RWPE2 (cell line): ENCODE results near the gene HM13.
A peak's percentile ranks its signal among the peaks of the same experiment; 100 is the strongest.

ENCODE experiments used
- ATAC-seq: fragments of 200-7000 bp; cut with Tn5 transposase; 3 replicates; pipeline ENCODE4 v1.9.1; 2021; ENCODE audit warnings: low read depth
- DNase-seq: peaks from one replicate; pipeline ENCODE4 v3.0.0-alpha.2; 2020; ENCODE audit warnings: low spot score
- H3K27ac ChIP-seq: fragments of 450-650 bp; 2 replicates; pipeline ENCODE4 v1.5.1; 2017; ENCODE audit warnings: mild to moderate bottlenecking; ENCODE audit not compliant: poor library complexity, severe bottlenecking
- H3K27me3 ChIP-seq: fragments of 250-450 bp; sonication (Bioruptor Pico); 2 replicates; pipeline ENCODE4 v1.5.1; 2021; ENCODE audit warnings: mild to moderate bottlenecking, moderate library complexity; ENCODE audit not compliant: insufficient read depth, poor library complexity, severe bottlenecking
- H3K36me3 ChIP-seq: fragments of 250-450 bp; sonication (Bioruptor Pico); 2 replicates; pipeline ENCODE4 v1.5.1; 2020; ENCODE audit warnings: low read depth, mild to moderate bottlenecking, moderate library complexity
- H3K4me1 ChIP-seq: fragments of 250-450 bp; sonication (Bioruptor Pico); 2 replicates; pipeline ENCODE4 v1.5.1; 2021; ENCODE audit warnings: mild to moderate bottlenecking, moderate library complexity; ENCODE audit not compliant: insufficient read depth, poor library complexity, severe bottlenecking
- H3K4me3 ChIP-seq: fragments of 250-450 bp; sonication (Bioruptor Pico); 2 replicates; pipeline ENCODE4 v1.5.1; 2021; ENCODE audit warnings: mild to moderate bottlenecking, moderate library complexity; ENCODE audit not compliant: severe bottlenecking
- H3K9me3 ChIP-seq: fragments of 250-450 bp; sonication (Bioruptor Pico); 2 replicates; pipeline ENCODE4 v1.5.1; 2021; ENCODE audit warnings: mild to moderate bottlenecking, moderate library complexity; ENCODE audit not compliant: severe bottlenecking
- TF ChIP-seq, protein P1 (sequence below): fragments of 450-650 bp; IDR thresholded peaks from one replicate; pipeline ENCODE4 v1.5.1; 2017; ENCODE audit warnings: mild to moderate bottlenecking, moderate library complexity; ENCODE audit not compliant: poor library complexity, severe bottlenecking

Gene HM13

DNA sequence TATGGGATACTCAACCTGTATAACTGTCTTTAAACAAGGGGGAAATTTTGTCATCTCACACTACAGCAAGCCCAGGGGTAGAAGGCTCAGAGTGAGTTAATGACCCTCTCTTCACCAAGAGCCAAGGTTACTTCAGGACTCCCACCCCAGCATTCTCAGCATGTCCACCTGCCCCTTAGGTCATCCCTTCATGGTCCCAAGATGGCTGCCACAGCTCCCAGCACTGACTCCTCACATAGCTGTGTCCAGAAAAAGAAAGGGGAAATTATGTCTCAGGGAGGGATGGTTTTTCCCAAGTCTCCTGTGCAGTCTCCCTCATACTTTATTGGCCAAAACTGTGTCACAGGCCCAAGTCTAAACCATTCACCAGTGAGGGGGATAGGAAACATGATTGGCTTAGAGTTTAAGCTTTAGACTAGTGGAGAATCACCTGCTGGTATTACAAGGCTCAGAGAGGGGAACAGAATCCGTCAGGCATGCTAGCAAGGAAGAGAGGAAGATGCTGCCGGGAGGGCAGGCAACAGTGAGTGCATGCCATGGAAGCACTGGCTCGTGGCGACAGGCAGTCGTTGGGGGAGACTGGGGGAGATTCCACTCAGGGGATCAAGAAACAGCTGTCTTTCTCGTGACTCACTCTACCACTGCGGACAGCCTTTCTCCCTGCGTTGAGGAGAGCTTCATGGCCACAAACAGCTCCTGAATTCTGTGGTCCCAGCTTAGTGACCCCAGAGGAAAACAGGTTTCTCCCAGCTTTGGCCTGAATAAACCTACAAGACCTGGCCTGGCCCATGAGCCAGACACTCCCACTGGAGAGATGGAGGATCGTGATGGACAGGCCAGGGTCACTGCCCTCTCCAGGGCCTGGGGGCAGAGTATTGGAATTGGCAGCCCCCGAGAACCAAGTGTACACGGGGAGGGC lies 37.2 kb downstream of the HM13 start:
- Histone ChIP-seq H3K4me1 (no peaks in the 10 kb centered on the region), H3K36me3 (peaks cover 85% of the 10 kb centered on the region), H3K27ac (no peak overlapping the region), H3K27me3 (no peaks in the 10 kb centered on the region), H3K4me3 (no peak overlapping the region), H3K9me3 (no peaks in the 10 kb centered on the region)
- DNase-seq = no peak
- TF ChIP-seq, protein P1, sequence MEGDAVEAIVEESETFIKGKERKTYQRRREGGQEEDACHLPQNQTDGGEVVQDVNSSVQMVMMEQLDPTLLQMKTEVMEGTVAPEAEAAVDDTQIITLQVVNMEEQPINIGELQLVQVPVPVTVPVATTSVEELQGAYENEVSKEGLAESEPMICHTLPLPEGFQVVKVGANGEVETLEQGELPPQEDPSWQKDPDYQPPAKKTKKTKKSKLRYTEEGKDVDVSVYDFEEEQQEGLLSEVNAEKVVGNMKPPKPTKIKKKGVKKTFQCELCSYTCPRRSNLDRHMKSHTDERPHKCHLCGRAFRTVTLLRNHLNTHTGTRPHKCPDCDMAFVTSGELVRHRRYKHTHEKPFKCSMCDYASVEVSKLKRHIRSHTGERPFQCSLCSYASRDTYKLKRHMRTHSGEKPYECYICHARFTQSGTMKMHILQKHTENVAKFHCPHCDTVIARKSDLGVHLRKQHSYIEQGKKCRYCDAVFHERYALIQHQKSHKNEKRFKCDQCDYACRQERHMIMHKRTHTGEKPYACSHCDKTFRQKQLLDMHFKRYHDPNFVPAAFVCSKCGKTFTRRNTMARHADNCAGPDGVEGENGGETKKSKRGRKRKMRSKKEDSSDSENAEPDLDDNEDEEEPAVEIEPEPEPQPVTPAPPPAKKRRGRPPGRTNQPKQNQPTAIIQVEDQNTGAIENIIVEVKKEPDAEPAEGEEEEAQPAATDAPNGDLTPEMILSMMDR = no peak
- no peak for ATAC-seq

DNA sequence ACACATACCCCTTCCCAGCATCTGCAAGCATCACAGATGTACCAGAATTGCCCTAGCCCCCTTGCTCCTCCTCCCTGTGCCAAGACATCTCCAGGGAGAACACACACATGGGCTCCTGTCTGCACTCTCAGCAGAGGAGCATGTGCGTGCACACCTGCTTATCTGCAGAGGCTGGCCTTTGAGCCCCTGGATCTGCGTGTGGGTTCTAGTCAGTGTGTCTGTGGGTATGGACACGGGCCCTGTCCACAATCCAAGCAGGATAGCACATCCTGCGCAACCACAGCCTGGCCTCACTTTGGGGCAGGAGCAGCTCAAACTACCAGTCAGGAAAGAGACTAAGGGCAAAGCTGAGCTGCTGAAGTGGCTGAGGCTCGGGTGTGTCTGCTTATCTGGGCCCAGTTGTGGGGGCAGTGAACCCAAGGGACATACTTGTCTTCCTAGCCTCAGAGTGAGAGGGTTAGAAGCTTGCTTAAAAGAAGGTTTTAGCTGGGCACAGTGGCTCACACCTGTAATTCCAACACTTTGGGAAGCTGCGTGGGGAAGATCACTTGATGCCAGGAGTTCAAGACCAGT lies 41.0 kb downstream of the HM13 start:
- Histone ChIP-seq H3K36me3 (peaks cover 88% of the 10 kb centered on the region), H3K9me3 (no peaks in the 10 kb centered on the region), H3K4me3 (no peak overlapping the region), H3K27me3 (no peaks in the 10 kb centered on the region), H3K4me1 (peaks cover 10% of the 10 kb centered on the region), H3K27ac (no peak overlapping the region)
- TF ChIP-seq, protein P1 = no peak
- ATAC-seq (peak; percentile 4; the same call in 1 of the 3 replicates), DNase-seq (peak; percentile 77)

DNA sequence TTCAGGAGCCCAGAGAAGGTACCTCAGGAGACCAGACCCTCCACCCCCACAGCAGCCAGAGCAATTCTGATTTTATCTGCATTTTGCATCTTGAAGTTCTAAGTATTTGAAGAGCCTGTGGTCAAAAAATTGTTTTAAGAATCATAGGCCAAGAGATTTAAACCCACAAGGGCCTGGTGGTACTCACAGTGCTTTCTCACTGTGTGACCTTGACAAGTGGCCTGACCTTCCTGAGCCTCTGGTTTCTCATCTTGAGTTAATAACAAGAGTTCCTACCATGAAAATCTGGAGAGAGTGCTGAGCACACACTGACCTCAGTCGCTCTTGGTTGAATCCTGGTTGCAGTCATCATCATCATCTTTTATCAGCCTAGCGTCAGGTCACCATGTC lies 45.5 kb downstream of the HM13 start:
- Histone ChIP-seq H3K9me3 (no peaks in the 10 kb centered on the region), H3K36me3 (peaks cover 82% of the 10 kb centered on the region), H3K4me3 (no peak overlapping the region), H3K27ac (peak overlapping the region; percentile 97), H3K27me3 (no peaks in the 10 kb centered on the region), H3K4me1 (peaks cover 35% of the 10 kb centered on the region)
- DNase-seq (no peak), ATAC-seq (no peak)
- TF ChIP-seq, protein P1 = no peak

DNA sequence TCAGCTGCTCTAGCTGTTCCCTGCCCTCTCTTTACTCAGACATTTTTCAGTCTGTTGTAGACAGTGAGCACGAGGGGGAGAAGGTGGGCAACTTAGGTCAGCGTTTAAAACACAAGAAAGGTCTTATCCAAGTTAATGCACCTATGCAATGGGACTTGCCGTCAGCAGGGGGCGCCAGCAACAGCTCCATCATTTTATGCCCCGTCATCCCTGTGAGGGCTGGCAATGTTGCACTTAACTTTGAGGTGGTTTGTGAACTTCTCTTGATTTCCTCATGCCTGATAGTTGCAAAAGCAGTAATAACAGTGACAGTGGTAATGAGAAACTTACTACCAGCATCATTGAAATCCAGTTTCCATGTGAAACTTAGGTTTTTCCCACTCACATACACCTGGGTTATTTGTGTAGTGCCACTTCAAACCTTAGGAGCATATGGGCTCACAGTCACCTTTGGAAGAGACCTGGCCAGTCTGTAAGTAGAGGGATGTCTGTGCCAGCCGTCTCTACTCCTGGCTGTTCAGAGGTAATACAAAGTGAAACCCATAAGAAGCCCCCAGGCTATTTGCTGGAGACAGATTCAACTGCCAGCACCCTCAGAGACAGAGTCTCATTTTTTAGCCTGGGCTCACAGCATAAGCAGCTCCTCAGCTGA lies 46.0 kb downstream of the HM13 start:
- ATAC-seq (peak; percentile 41), DNase-seq (peak; percentile 89)
- no peak overlapping the region for H3K4me3 ChIP-seq
- no peaks in the 10 kb centered on the region for H3K27me3 ChIP-seq
- peaks cover 38% of the 10 kb centered on the region for H3K4me1 ChIP-seq
- H3K27ac ChIP-seq = peak overlapping the region; percentile 97
- H3K9me3 ChIP-seq = no peaks in the 10 kb centered on the region
- TF ChIP-seq, protein P1 = peak; percentile 100
- H3K36me3 ChIP-seq = peaks cover 76% of the 10 kb centered on the region
